Activated naive CD8-positive, alpha-beta T cell treated with anti-CD3 and anti-CD28 coated beads, Interleukin-2, amount 50 U/mL, for 16 hours (primary cell): ENCODE results near the gene SBK2.

Experiments
- DNase-seq: peaks from one replicate; pipeline ENCODE4 v3.0.0-alpha.2; 2020; ENCODE audit warnings: low read depth, low spot score

Gene SBK2

DNA sequence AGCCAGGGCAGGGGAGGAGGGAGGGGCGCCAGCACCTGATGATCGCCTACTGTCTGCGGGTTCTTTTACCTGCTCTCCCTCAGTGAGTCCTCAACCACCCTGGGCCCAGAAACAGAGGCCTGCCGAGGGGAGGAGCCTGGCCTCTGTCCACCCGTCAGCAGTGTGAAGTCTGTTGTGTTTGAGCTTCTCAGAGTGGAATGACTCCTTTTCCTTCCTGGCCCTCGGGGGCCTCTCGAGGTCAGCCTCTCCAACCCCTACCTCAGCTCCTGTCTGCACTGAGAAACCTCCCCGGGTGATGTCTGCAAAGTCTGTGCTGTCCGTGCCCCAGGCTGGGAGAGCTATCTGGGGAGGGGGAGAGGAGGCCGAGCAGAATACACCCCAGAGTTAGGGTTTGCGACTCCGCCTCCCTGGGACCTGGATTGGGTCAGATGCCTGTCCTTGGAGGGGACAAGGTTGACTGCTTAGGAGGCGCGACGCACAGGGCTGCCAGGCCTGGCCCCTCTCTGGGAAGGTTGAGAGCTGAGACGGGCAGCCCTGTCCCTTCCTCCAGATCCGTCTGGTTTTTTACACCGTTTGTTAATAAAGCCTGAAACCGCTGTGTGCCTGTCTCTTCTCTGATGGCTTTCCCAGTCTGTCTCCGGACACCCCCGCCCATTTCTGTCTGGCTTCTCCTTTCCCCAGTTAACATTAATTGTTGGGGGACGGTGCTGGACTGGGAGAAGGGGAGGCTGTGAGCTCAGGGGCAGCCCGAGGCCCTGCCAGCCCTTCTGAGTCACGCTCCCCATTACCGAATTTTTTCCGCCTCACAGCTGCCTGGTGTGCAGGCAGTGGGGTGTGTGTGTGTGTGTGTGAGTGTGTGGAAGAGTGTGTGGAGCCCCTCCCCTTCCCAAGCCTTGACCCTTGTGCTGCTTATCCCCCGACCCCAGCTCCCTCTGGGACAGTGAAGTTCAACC is 49.7 kb downstream of the SBK2 start:
- DNase-seq: no peak

DNA sequence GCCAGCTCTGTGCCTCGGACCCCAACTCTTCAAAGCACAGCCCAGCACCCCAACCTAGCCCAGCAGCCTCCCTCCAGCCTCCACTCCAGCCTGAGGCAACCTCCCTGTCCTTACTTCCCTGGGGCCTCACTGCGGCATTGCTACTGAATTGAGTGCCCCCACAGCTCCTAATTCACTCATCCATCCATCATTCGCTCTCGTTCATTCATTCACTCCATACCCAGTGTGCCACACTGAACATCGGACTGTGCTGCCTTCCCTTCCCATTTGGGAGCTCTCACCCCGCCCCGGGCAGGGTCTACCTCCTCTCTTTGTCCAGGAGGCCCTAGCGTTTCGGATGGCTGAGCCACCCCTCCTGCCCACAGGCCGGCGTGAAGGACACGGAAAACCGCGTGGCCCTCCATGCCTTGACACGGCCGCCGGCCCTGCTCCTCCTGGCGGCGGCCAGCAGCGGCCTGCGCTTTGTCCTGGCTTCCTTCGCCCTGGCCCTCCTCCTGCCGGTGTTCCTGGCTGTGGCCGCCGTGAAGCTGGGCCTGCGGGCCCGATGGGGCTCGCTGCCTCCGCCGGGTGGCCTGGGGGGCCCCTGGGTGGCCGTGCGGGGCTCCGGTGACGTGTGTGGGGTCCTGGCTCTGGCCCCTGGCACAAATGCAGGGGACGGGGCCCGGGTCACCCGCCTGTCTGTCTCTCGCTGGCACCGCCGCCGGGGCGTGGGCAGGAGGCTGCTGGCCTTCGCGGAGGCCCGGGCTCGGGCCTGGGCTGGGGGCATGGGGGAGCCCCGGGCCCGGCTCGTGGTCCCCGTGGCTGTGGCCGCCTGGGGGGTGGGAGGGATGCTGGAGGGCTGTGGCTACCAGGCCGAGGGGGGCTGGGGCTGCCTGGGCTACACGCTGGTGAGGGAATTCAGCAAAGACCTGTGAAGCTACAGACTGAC is 50.6 kb downstream of the SBK2 start:
- no peak for DNase-seq

DNA sequence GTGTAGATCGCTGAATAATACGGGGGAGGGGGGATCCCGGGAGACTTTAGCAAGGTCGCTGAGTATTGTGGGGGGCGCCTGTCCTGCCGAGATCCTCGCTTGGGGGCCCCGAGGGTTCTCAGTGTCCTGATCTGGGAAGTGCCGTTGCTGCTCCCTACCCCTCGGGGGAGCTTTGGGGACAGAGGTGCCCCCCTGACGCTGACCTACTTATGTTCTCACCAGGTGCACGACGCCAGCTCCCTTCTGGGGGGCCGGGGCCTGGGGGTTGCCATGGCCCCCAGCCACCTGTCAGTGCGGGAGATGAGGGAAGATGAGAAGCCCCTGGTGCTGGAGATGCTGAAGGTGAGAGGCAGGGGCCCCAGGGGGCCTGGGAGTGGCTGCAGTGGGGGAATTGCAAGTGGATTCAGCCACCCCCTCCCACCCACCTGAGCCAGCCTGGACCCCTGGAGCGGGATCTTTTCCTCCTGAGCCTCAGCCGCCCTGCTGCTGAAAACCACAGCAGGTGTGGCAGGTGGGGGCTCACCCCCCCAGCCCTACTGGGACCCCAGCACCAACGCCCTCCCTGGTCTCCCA is 51.4 kb downstream of the SBK2 start:
- no peak for DNase-seq

DNA sequence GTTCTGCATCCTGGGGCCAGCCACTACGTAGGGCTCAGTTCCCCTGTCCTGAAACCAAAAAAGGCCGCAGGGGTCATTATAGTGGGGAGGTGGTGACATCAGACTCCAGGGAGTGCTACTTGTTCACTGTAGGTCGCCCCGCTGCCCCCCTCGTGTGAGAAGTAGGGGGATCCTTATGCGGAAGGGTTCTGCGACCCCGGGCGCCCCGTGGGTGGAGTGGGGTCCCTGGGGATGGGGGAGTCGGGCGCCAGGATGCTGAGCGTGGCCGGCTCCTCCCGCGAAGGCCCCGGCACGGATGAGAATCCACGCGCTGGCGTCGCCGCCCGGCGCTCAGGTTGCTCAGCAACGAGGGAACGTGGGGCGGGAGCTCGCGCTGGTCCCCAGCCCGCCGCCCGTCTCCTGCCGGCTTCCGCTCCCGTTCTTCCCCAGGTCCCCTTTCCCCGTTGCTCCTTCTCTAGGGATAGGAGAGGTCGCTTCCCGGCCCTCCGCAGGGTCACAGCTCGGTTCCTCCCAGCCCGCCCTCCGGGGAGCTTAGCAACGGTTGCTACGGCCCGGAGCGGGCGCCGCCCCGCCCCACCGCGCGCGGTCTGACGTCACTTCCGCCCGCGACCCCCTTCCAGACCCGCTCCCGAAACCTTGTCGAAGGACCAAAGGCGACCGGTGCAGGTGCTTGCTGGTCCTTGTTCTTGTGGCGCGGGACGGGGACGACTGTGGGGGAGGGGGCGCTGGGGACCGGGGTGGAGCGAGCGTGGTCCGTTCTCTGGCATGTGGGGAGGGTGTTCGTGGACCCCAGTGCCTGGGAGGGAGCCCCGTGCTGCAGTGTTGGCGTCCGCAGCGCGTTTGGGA is 52.1 kb downstream of the SBK2 start, which contains the start of gene NAT14:
TSS of gene NAT14 (plus strand) at position 596 of the 846 bp plus-strand sequence. CDS start 521 bp downstream, outside the sequence.
- peak; percentile 21 for DNase-seq

DNA sequence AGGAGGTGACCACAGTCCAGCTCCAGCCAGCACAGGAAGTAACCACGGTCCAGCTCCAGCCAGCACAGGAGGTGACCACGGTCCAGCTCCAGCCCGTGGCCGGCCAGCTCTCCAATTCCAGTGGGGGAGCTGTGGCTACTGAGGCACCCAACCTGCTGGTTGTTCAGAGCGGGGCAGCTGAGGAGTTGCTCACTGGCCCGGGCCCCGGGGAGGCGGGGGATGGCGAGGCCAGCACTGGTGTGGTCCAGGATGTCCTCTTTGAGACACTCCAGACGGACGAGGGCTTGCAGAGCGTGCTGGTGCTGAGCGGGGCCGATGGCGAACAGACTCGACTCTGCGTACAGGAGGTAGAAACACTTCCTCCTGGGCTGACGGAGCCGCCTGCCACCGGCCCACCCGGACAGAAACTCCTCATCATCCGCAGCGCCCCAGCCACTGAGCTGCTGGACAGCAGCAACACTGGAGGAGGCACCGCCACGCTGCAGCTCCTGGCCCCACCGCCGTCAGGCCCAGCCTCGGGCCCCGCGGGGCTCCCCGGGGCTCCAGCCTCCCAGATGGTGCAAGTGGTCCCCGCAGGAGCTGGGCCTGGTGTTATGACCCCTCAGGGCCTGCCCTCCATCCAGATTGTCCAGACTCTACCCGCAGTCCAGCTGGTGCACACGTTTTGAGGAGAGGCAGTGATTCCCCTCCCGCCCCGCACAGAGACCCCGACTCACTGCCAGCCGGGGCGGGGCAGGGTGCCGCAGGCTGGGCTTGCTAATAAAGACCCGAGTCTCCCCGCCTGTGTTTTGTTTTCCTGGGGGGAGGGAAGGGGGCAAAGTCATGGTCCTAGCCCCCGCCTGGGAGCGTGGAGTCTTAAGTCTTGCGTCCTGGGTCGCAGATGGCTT is 53.0 kb downstream of the SBK2 start:
- no peak for DNase-seq

DNA sequence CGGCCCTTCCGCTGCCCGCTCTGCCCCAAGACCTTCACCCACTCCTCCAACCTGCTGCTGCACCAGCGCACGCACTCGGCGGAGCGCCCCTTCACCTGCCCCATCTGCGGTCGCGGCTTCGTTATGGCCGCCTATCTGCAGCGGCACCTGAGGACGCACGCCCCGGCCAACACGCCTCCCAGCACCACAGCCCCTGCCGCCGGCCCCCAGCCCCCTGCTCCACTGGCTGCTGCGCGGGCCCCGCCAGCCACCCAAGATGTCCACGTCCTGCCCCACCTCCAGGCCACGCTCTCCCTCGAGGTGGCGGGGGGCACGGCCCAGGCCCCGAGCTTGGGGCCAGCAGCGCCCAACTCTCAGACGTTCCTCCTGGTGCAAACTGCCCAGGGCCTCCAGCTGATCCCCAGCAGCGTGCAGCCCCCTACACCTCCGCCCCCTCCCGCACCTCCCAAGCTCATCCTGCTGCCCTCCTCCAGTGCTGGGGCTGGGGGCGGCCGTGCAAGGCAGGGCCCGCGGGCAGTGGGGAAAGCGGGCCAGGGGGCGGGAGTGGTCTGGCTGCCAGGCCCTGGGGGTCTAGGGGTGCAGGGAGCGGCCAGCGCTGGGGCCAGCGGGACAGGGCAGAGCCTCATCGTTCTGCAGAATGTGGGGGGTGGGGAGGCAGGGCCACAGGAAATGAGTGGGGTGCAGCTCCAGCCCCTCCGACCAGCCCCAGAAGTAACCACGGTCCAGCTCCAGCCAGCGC is 53.8 kb downstream of the SBK2 start:
- DNase-seq: no peak

DNA sequence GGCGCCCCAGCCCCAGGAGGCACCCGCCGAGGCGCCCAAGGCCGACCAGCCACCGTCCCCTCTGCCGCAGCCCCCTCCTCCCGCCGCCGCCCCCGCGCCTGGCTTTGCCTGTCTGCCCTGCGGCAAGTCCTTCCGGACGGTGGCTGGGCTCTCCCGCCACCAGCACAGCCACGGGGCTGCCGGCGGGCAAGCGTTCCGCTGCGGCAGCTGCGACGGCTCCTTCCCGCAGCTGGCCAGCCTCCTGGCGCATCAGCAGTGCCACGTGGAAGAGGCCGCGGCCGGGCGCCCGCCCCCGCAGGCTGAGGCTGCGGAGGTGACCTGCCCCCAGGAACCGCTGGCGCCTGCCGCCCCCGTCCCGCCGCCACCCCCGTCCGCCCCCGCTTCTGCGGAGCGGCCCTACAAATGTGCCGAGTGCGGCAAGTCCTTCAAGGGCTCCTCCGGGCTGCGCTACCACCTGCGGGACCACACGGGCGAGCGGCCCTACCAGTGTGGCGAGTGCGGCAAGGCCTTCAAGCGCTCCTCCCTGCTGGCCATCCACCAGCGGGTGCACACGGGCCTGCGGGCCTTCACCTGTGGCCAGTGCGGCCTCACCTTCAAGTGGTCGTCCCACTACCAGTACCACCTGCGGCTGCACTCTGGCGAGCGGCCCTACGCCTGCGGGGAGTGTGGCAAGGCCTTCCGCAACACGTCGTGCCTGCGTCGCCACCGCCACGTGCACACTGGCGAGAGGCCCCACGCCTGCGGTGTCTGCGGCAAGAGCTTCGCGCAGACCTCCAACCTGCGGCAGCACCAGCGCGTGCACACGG is 54.6 kb downstream of the SBK2 start:
- DNase-seq: no peak

DNA sequence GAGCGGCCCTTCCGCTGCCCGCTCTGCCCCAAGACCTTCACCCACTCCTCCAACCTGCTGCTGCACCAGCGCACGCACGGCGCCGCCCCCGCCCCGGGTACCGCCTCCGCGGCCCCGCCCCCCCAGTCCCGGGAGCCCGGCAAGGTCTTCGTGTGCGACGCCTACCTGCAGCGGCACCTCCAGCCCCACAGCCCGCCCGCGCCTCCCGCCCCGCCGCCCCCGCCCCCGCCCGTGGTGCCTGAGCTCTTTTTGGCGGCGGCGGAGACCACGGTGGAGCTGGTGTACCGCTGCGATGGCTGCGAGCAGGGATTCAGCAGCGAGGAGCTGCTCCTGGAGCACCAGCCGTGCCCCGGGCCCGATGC is 55.2 kb downstream of the SBK2 start:
- DNase-seq: no peak

DNA sequence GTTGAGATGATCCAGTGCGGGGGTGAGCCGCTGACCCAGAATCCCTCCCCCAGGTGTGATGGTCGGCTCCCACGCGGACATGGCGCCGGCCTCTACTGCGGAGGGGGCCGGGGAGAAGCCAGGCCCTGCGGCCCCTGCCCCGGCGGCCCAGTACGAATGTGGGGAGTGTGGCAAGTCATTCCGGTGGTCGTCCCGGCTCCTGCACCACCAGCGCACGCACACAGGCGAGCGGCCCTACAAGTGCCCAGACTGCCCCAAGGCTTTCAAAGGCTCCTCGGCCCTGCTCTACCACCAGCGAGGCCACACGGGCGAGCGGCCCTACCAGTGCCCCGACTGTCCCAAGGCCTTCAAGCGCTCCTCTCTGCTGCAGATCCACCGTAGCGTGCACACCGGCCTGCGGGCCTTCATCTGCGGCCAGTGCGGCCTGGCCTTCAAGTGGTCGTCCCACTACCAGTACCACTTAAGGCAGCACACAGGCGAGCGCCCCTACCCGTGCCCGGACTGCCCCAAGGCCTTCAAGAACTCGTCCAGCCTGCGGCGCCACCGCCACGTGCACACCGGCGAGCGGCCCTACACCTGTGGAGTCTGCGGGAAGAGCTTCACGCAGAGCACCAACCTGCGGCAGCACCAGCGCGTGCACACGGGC is 55.7 kb downstream of the SBK2 start:
- DNase-seq: no peak

DNA sequence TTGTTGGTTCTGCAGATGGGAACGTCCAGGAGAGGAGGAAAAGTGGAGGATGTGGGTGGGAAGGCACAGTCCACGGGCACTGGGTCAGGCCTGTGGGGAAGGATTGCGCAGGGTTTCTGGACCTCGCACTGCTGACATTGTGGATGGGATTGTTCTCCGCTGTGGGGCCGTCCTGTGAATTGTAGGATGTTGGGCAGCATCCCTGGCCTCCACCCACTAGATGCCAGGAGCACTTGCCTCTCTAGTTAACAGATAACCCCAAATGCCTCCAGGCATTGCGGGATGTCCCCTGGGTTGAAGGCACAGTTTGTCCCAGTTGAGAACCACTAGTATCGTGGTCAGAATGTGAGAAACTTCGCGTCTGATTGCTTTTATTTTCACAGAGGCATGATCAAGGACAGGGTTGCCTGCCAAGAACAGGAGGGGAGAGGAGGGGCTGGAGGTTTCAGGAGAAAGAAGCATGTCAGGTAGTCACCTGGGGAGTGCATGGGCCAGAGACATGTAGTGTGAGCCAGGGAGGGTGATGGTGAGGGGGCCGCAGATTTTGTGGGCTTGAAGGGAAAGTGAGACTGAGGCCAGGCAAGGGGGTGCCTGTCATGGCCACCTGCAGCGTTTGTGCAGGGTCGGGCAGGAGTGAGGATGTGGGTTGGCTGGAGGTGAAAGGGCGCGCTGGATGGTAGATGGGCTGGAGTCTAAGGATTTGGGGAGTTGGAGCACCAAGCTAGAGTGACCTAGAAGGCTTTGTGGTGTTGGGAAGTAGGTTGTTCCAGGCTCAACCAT is 57.3 kb downstream of the SBK2 start:
- no peak for DNase-seq

DNA sequence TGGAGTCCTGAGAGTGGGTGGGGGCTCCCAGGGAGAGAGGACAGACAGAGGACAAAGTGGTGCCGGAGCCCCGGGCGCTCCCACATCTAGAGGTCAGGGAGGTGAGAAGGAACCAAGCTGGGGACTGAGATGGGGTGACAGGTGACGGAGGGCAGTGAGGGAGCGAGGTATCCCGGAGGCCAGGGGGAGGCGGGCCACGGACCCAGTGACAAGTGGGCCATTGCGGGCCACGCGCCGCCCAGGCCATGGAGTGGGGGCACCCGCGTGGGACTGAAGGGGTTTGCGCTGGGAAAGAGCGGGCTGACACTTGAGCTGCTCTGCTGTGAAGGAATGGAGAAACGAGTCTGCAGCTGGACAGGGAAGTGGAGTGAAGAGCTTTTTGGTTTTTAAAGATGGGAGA is 57.9 kb downstream of the SBK2 start:
- DNase-seq: no peak
